GM21447 (cell line): Measurements from ENCODE around the gene TMSB4Y.

Experiments used
- ATAC-seq: cut with Tn5 transposase; IDR thresholded peaks from one replicate; pipeline ENCODE4 v1.9.1; 2021; ENCODE audit not compliant: unreplicated experiment

TMSB4Y gene

DNA sequence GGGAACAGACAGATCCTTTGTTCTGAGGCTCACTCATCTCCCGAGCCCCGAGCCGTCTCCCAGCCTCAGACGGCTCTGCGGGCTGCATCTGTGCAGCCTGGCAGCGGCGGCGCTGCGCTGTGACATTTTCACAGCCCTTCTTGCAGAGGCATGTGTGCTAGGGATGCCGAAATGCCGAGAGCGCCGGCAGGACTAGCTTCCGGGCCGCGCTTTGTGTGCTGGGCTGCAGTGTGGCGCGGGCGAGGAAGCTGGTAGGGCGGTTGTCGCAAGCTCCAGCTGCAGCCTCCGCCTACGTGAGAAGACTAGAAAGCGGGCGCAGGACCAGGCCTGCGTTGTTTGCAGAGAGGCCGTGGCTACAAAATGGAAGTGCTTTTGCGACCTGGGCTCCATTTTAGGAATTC, at the start of gene TMSB4Y:
Gene TMSB4Y (plus strand): TSS at position 332 of the 401 bp plus-strand sequence.
- peak; percentile 86 for ATAC-seq

- no peak for ATAC-seq
These were observed 39.5 kb upstream of the TMSB4Y start for GRCh38 chrY:13664162-13664561.

GRCh38 chrY:13671122-13671521, 32.6 kb upstream of the TMSB4Y start:
- no peak for ATAC-seq

GRCh38 chrY:13702276-13702675, 1.4 kb upstream of the TMSB4Y start:
- no peak for ATAC-seq

GRCh38 chrY:13704121-13704930, 627 bp downstream of the TMSB4Y start:
- ATAC-seq: no peak

DNA sequence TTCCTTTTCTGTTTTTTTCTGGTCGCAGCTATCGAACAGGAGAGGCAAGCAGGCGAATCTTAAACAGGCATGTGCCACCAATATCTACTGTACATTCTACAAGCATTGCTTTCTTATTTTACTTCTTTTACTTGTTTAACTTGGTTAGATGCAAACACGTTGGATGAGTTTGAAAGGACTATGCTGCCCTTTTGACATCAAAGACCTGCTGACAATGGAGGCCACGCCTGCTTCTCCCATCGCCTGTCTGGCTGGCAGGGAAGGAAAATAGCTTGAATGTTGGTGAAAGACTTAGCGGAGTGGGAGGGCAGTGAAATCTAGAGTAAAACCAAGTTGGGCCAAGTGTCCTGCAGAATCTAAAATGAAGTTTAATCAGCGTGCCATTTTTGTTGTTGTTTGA, 1.5 kb downstream of the TMSB4Y start:
- ATAC-seq: no peak

DNA sequence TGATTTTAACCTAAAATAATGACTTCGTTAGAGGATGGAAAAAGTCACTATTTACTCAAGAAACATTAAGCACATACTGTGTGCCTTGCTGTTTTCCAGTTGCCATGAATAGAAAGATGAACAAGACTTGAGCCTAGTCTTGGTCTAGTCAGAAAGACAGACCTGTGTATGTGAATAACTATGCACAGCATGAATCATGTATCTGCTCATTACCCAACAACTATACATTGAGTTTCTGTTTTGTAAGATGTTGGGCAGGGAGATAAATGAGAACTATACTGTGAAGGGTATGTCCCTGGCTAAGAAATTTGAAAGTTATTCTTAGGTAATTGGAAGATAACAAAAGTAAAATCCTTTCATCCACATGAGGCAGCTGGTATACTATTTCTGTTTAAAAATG, 4.3 kb downstream of the TMSB4Y start:
- ATAC-seq: no peak

DNA sequence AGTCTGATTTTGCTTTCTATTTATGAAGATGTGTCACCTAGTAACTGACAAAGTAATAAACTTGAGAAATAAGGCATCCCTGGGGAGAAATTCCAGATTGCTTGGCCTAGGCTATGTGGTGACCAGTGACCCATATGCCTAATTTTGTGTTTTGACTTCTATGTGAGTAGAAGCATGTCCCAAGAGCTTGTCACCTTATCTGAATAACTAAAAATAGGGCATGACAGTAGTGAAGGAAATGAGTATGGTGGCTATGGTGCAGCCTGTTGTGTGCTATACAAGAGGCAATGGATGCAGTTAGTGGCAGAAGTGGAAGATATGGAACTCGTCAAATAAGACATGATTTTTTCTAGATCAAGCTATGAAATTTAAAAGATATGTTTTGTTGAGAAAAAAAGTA, 15.3 kb downstream of the TMSB4Y start:
- ATAC-seq: no peak

DNA sequence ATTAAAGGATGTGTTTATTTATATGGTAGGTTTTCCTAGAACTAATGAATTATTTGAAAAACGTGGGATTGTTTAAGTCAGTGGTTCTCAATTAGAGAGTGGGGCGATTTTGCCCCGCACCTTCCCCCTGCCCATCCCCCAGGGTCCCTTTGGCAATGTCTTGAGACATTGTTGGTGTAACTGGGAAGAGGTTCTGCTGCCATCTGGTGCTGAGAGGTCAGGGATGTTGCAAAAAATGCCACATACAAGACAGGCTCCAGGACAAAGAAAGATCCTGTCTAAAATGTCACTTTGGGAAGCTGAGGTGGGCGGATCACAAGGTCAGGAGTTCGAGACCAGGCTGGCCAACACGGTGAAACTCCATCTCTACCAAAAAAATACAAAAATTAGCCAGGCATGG, 25.8 kb downstream of the TMSB4Y start:
- no peak for ATAC-seq

DNA sequence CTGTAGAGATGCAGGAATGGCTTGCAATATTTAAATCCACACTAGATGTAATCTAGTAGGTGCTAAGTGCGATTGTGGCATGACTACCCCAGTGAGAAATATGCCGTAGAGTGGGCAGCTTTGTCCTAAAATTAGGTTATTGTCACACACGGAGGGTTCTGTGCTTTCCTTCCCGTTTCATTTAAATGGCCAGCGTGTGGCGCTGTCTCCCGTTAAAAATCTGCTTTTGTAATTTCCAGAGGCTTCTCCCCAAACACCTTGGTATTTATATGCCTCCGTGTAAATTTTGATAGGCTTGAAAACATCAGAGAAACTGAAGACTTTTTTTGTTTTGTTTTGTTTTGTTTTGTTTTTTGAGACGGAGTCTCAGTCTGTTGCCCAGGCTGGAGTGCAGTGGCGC, 34.9 kb downstream of the TMSB4Y start:
- ATAC-seq: no peak

DNA sequence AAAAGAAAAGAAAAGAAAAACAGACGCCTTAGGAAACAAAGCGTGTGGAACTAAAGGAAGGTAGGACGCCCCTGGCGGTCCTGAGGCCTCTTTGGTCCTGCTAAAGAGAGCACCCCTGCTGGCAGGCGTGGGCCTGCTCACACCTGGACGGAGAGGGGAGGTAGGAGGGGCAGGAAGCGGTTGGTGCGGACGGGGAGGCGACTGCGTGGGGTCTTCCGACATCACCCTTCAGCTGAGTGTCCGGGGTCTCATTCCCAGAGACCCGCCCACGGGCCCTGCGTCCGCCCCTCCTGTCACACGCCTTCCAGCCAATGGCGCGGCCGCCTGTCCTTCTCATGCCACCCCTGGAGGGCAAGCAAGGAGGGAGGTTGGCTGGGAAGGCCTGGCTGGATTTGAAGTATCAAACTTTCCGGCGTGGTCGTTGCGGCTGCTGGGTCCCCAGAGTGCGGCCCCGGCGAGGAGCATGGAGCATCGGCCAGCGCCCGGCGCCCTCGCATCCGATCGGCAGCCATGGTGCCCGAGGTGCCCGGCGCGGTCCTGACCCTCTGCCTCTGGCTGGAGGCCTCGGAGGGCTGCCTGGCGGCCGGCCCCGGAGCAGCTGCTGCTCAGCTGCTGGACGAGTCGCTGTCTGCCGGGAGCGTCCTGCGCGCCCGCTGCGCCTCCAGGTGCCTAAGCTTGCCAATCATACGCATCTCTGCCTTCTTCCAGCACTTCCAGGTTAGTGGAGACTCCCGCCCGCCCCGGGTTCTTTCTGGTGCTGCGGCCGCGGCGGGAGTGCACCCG, 47.8 kb downstream of the TMSB4Y start:
- peak; percentile 85 for ATAC-seq

GRCh38 chrY:13754661-13755060, 51.0 kb downstream of the TMSB4Y start:
- ATAC-seq: no peak
